DOHH2 (cell line): ENCODE measurements around the gene GRM5.

ENCODE experiments used
- CTCF ChIP-seq: fragments of 200-600 bp; sonication (generic); IDR thresholded peaks from one replicate; pipeline ENCODE4 v1.5.1; 2014; ENCODE audit warnings: antibody characterized with exemption, mild to moderate bottlenecking, low read depth, low read length; ENCODE audit not compliant: poor library complexity, severe bottlenecking
- EZH2phosphoT487 ChIP-seq: fragments of 200-600 bp; sonication (generic); IDR thresholded peaks from 2 replicates; pipeline ENCODE4 v1.6.1; 2017; ENCODE audit warnings: borderline replicate concordance, mild to moderate bottlenecking, antibody characterized with exemption, low read length, moderate library complexity, mixed read lengths

- TF ChIP-seq CTCF = no peak
- no peak for TF ChIP-seq EZH2phosphoT487
Observed at GRCh38 chr11:88536616-88537265, 529.0 kb downstream of the GRM5 start.
